Sigmoid colon (tissue), 4 donors: ENCODE results near the gene IFI27L2.

Experiments
- CTCF ChIP-seq, 4 experiments: fragments of 450-650 bp in 3 of 4; fragments of 200-600 bp in 1 of 4; IDR thresholded peaks; one replicate each; pipeline ENCODE4 v1.5.1; 2016 to 2019; ENCODE audit warnings: antibody characterized with exemption in 4 of 4, mild to moderate bottlenecking in 3 of 4, moderate library complexity in 2 of 4
- POLR2AphosphoS5 ChIP-seq, 4 donors: sonication (generic); formaldehyde crosslinking; IDR thresholded peaks; one replicate each; pipeline ENCODE4 v1.6.1; 2017; ENCODE audit warnings: antibody characterized with exemption in 4 of 4

GRCh38 chr14:94129111-94129757 is at the start of gene IFI27L2:
- peak in 3 of 4 experiments; percentile 29 to 53 (median 44) for TF ChIP-seq CTCF (IDR thresholded peaks at IDR 0.05)
- TF ChIP-seq POLR2AphosphoS5 (IDR thresholded peaks at IDR 0.05): peak in 2 of 4 donors; percentile 14 to 62
